Stimulated activated CD4-positive, alpha-beta T cell treated with anti-CD3 and anti-CD28 coated beads, Interleukin-15, amount 100 ng/mL, for 1 hour (primary cell): Measurements from ENCODE around the gene PDGFA.

Source experiments
- DNase-seq, 2 donors: peaks; one replicate each; pipeline ENCODE4 v3.0.0-alpha.2; 2020; ENCODE audit warnings: low read depth in 1 of 2, low spot score in 1 of 2

The PDGFA gene

DNA sequence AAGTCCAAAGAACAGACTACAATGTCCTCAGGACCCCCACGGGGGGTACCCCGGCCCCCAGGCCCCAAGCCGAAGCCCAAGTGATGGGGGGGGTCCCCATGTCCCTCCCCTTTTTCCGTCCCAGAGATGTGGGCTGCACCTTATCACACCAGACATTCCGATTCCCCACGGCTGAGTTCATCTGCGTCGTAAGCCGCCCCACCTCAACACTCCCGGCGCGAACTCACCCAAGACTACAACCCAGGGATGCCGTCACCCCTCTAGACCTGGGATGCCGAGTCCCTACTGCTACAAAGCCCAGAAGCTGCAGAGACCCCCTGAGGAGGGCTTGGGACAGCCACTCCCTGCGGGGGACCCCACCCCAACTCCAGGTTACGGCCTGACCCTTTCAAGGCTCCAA is 14.5 kb downstream of the PDGFA start:
- DNase-seq, result no peak

DNA sequence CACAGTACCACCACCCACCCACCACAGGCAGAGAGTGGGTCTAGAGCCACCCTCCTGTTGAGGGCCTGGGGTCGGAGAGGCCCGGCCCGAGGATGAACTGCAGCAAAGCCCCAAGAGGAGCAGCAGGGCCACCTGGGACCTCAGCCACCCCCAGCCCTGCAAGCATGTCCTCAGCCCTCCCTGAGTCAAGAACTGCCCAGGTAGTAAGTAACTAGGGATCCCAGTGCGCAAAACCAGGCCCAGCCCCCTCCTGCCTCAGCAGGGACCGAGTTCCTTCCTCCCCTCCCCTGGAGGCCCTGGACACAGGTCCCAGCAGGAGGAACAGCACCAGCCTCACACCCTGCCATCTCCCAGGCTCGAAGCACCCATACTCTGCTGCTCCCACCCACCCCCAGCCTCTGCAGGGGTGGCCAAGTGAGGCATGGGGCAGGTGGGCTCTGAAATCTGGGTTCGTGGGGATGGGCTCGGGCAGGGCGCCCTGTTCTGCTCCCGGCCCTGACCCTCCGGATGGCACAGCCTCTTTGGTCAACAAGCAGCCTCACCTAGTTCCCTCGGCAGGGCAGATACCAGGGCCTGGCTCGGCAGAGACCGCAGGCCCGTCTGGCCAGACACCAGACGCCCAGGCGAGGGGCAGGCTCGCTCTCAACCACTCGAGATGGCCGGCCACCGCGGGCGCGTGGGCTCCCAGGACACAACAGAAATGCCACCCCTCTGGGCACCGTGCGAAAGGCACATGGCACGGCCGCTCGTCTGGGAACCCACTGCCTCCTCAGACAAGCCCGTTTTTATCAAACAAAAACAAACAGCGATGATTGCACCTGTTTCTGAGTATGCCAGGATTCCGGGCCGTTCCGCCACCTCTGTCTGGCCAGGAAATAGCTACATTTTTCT is 15.2 kb downstream of the PDGFA start:
- no peak for DNase-seq

DNA sequence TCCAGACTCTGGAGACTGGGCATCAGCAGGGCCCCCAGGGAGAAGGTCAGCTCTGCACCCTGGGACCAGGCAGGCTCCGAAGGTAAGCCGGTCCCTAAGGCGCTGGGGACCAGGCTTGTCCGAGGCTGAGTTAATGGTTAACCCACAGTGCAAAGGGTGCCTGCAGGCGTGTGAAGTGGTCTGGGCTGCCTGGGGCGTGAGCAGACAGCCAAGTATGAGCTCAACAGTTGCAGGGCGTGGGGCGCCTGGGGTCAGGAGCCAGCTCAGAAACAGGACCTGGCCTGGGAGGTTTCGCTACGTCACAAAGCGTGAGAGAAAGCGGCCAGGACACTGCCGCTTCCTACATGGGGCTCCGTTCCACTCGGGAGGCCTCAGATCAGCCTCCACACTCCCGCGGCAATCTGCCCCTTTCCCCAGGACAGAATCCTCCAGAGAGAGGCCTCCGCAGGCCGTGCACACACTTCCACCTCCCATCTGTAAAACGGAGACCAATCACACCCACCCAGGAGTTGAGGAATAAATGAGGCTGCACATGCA is 16.0 kb downstream of the PDGFA start:
- DNase-seq, result no peak

DNA sequence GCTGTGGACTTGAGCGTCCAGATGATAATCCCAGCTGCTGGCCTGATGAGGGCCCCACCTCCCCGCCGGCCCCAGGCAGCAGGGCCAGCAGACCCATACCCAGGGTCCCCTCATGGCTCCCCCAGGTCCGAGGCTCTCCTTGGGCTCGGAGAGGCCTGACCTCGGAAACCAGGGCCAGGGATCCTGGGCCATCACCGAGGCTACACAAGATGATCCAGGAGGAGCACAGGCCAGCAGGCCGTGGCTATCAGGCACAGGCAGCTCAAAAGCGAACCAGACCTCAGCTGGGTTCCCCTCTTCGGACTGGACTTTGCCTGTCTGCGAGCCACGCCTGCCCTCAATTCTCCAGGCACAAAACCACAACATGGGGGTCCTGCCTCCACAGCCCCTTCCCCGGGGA is 17.4 kb downstream of the PDGFA start:
- no peak for DNase-seq

DNA sequence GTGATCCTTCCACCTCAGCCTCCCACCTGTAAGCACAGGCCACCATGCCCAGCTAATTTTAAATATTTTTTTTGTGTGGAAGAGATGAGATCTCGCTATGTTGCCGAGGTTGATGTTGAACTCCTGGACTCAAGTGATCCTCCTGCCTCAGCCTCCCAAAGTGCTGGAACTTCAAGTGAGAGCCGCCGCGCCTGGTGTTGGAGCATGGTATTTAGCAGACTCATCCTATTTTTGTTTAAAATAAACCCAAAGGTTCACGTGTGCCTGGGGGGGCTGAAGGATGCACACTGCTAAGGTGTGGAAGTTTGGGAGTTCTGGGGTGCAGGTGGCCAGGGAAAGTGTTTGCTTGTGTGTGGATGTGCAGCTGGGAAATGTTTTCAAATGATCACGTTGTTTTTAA is 18.1 kb downstream of the PDGFA start:
- no peak for DNase-seq

DNA sequence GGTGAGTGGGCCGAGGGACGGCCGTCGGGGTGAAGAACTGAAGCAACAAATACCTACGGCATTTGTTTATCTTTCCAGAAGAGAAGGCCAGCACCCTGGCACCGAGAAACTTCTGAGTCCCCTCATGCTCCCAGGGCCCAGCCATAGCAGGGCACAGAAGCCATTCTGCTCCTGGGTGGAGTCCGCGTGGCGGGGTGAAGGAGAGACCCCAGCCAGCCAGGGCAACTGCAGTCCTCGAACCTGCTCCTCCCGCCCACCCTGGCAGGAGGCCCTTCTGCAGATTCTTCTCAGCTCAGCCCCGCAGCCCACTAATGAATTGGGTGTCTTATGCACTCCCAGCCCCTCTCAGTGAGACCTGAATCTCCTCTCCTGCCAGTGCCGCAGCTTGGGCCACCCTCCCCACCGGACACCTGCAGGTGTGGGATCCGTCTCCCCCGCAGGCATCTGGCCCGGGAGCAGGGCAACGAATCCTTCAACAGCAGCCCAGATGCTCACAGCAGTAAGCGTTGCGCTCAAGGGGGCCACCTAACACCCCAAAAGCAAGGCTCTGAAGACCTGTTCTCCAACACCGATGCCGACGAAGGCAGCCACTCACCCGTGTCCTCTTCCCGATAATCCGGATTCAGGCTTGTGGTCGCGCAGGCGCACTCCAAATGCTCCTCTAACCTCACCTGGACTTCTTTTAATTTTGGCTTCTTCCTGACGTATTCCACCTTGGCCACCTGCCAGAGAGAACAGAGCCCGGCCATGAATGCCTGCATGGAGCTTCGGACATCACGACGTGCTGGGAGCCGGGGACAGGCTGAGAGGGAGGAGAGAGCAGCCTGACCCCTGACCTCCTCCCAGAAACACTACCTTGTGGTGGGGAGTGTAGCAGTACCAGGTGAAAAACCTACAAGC is 18.9 kb downstream of the PDGFA start:
- no peak for DNase-seq

DNA sequence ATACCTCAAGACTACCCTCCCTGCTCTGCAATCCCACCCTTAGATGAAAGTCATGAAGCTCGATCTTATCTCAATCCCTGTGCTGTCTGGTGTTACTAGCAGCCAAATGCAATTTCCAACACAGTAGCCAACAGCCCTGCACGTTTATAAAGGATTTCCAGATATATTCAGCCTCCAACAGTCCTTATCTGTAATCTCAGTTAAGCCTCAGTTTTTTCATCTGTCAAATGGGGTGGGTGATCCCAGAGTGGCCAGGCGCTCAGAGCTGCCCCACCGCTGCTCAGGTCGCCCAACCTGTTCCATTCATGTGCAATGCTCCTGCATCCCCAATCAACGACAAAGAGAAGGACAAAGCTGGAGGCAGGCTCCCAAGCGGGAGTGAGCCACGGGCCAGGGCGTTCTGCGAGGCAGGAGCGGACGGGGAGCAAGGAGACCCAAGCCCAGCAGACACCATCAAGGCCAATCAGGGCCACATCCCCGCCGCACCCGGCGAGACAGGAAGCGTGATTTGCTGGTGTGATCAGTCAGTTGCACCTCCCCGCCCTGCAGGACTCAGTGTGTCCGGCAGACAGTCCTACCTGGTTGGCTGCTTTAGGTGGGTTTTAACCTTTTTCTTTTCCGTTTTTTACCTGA is 19.7 kb downstream of the PDGFA start:
- DNase-seq, result no peak

DNA sequence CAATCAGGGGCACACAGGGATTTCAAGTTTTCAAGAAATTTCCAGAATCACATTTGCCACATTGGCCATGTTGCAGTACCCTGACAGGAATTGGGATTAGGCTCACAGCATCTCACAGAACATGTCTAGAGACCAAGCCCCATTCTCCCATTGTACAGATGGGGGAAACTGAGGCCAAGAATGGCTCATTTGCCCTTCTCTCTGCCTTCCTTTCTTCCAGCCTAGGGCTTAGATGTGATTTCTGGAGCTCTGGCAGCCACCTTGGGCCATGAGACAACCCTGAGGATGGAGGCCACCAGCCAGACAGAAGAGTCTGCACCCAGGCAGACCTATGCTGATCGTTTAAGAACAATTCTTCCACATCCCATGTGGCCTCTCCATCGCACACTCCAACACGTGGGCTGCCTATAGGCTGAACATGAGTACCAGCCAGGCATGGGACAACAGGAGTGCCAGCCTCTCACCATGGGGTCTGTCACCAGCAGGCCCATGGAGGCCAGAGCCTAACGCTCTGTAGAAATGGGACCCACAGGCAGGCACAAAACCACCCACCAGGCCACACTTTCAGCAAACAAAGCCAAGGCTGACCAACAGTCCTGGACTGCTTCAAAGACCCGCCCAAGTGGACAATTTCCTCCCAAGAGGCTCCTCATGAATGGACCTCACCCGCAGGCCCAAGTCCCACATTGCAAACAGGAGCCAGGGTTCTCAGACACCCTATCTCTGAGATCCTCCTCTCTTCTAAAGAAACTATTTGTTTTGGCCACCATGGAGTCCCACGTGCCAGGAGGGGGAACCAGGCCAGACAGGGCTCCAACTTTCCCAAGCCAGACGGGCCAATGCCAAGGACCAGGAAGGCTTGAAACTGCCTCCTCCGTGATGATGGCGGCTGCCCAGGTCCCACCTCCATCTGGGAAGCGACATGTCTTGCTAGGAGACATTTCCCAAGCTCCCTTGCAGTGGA is 20.7 kb downstream of the PDGFA start:
- no peak for DNase-seq

DNA sequence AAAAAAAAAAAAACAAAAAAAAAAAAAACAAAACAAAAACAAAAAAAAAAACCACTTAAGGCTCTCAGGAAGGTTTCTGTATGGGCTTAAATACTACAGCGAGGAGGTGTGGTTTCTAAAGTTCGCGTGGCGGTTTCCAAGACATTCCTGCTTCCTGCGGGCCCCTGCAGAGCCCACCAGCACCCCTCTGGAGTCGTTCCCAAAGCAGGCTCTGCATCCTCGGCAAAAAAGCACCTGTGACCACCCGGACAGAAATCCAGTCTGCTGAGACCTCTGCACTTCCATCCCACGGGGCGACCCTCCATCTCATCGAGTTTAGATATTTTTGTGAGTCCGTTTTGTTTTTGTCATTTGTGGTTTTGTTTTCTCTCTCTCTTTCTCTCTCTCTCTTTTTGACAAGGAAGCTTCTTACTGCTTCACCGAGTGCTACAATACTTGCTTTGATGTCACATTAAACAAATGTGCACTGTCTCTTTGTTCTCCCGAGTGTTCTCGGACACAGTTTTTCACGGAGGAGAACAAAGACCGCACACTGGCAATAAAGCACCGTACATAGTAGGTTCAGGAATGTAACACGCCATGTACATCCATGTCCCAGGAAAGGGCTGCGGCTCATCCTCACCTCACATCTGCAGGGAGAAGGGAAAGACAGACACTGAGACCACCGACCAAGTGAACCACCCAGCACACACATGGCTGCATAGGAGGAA is 21.5 kb downstream of the PDGFA start:
- DNase-seq, result no peak

DNA sequence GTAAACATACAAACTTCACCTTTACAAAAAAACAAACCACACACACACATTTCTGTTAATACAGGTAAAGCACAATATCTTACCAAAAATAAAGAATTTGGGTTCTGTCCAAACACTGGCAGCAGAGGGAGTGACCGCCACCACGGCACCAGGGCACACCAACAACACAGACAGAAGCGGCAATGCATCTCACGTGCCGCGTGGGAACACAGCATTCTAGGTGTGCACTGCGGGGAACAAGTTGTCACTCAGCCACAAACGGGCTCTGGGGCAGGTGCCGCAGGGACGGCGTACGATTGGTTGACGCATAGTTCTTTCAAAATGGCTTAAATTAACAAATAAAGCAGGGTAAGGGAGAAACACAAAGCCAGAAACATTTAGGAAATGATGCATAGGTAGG is 22.3 kb downstream of the PDGFA start:
- no peak for DNase-seq

DNA sequence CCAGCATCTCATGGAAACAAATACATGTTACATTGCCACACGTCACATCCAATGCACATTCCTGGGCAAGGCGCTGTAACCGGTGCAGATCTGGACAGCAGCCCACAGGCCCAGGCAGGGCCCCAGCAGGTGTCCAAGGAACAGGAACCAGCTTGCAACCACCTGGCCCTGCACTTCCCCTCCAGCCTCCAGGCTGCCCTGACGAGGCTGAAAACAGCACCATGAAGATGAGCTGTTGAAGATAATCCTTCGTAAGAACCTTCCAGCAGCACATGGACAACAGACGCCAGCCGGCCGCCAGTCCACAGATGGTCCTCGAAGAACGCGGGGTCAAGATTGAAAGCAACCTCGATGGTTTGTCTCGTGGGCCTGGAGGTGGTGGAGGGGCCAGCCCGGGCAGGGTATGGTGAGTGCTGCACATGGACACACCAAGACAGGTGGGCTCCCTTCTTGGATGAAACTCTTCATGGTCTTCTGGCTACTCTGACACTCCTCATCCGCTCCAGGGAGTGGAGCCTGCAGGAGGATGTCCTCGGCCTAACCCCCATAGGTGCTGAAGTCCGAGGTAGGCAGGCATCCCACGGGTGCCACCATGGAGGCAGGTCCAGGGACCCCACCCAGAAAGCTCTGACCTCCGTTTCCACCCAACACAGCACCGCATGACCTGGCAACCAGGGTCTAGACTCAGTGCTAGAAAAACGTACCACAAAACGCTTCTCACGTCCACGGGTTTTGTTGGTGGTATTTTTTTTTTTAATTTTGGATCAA is 22.9 kb downstream of the PDGFA start:
- no peak for DNase-seq

DNA sequence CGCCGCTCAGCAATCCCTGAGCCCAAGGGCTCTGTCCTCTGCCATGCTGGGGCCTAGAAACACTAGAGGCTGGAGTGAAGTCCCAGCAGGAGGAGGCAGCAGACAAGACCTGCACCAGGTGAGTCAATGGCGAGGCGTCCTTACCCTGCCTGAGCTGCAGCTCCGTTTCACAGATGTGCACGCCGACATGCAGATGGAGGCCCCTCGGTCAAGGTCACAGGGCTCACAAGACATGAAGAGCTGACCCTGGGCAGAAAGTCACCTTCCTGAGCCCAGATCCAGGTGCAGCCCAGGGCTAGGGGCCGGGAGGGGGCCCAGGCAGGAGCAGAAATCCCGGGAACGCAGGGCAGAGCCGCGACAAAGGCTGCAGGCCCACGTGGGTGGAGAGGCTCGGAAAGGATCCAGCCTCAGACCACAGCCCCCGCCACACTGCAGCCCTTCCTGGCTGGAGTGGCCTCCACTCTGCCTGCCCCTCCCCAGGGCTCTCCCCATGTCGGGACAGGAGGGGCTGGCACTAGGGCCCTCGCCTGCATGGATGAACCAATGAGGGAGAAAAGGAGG is 23.8 kb downstream of the PDGFA start:
- DNase-seq, result no peak

DNA sequence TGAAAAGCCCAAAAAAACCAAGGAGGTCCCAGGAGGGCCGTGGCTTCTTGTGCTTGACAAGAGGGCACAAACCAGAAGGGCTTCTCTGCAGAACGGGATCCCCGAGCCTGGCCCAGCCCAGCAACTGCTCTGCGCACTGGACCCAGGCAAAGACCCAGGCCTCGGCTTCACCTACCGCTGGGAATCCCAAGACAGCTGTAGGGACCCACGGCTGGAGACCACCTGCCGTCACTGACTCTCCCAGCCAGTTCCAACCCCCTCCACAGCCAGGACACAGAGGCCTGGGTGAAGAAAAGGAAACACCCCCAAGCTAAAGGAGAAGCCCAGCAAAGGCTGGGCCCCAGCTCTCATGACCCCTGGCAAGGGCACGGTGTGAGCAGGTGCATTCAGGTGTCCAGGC is 24.3 kb downstream of the PDGFA start:
- DNase-seq, result no peak

DNA sequence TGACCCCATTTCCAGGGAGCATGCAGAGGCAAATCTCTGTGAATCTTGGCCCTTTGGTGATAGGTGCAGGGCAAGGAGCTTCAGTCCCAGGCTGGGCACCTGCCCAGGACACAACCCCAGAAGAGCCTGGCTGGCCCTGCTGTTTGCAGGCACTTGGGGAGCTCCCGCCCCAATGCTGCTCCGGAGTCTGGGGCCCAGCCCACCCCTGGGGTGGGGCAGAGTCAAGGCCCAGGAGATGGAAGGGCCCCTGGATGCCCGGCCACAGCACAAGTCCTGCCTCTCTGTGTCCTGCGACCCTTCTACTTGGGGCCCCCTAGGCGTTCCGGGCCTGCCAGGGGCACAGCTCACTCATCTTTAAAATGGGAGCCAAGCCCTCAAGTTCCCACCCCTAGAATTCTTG is 24.7 kb downstream of the PDGFA start:
- DNase-seq, result no peak

DNA sequence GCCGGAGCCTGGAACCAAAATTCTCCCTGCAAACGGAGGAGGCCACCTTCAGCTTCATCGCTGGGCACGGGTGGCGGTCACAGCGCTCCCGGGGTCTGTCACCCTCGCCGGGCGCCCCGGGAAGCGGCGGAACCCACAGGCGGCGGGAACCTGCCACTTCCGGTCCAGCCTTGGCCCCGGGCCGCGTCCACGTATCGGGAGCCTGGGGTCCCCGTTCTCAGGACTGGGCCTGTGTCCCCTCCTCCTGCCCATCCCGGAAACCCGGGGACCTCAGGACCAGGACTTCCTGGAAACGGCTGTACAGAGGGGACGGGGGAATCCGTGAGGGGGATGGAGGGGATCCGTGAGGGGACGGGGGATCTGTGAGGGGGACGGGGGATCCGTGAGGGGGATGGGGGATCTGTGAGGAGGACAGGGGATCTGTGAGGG is 25.4 kb downstream of the PDGFA start:
- DNase-seq, result no peak

DNA sequence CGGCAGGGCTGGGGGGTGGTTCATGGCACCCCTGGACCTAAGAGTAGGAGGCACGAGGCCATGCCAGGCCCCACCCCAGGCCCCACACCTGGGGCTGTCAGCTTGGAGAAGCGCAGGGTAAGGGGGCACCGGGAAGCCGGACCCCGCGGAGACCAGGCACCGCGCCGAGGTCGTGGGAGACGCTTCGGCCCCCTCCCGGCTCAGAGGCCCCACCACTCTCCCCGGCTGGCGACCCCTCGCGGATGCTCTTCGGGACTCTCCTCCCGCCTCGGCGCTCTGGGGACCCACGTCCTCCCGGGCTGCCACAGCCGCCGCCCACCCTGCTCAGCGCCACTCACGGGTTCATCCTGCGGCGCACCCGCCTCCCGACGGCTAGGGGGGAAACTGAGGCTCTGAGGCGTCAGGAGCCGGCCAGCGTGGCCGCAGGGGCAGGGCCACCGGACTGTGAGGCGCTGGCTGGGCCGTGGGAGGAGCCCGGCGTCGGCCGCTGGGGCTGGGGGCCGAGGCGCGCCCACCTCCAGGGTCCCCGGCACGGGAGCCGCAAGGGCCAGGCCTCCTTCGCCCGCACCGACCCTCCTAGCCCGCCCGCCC is 25.9 kb downstream of the PDGFA start:
- DNase-seq, result no peak

DNA sequence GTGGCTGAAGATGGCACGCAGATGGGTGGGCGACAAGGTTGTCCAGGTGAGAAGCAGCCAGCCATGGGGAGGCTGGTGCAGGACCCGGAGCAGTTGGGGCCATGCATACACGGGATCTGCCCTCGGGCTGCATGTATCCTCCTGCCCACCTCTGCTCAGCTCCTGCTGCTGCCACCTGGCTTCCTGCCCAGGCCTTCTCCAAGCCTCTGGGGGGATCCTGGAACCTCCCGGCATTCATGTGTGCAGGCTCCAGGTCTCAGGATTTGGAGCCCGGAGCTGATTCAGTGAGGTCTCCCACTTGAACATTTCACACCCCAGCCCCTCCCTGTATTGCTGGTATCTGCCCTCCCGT is 27.0 kb downstream of the PDGFA start:
- no peak for DNase-seq

DNA sequence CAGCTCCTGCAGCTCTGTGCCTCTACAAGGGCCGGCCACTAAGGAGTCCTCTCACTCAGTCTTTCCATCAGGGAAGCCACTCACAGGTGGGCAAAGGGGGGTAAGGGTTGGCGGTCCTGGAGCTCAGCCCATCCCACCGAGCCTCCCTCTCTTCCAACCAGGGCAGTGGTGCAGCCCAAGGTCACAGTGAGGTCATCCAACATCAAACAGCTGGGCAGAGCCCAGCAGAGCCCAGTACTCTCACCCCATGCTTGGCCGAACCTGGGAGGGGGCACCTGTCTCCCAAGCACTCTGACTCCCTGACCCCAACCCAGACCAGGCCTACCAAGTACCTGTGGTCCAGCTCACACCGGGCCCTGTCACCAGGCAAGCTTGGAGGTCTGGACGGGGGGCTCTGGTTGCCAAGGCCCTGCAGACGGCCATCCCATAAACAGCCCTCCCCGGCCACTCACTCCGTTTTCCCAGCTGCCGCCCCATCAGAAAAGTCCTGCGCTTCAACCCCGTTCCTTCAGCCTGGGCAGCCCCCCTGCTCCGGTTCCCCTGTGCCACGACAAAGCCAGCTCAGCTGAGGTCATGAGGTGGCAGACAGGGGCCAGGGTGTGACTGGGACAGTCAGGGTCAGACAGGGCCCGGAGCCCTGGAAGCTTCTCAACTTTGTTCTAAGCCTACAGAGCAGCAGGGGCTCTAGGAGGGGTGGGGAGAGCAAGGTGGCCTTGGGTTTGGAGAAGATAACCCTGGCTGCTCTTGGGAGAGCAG is 27.5 kb downstream of the PDGFA start:
- no peak for DNase-seq
